COLO829 (cell line): ENCODE data around the gene RAB3B.
"Not testable (repeated sequence)": the region's sequence is repeated elsewhere in the genome, so short reads cannot be mapped to it uniquely, and the experiment has no call there.

ENCODE experiments used
- DNase-seq: peaks from one replicate; pipeline ENCODE4 v3.0.0; 2012; ENCODE audit warnings: low spot score

RAB3B gene

GRCh38 chr1:51988254-51988653, 2.2 kb downstream of the RAB3B start:
- no peak for DNase-seq

- no peak for DNase-seq
These were observed 3.8 kb downstream of the RAB3B start for GRCh38 chr1:51986718-51987117.

- DNase-seq, result no peak
These were observed 8.3 kb downstream of the RAB3B start for GRCh38 chr1:51982161-51982560.

GRCh38 chr1:51981555-51981954, 8.9 kb downstream of the RAB3B start:
- no peak for DNase-seq

- DNase-seq, result no peak
These were observed 12.4 kb downstream of the RAB3B start for GRCh38 chr1:51978099-51978498.

- DNase-seq, result no peak
These were observed 13.5 kb downstream of the RAB3B start for GRCh38 chr1:51976846-51977602.

GRCh38 chr1:51973587-51974474, 16.7 kb downstream of the RAB3B start:
- DNase-seq, result peak; percentile 88

GRCh38 chr1:51969038-51969705, 21.3 kb downstream of the RAB3B start:
- DNase-seq, result no peak

GRCh38 chr1:51968632-51969031, 21.9 kb downstream of the RAB3B start:
- DNase-seq, result no peak

- not testable (repeated sequence) for DNase-seq
These were observed 23.2 kb downstream of the RAB3B start for GRCh38 chr1:51967213-51967791.

GRCh38 chr1:51966559-51966958, 23.9 kb downstream of the RAB3B start:
- DNase-seq, result no peak

- no peak for DNase-seq
These were observed 26.2 kb downstream of the RAB3B start for GRCh38 chr1:51964309-51964696.

- no peak for DNase-seq
These were observed 26.8 kb downstream of the RAB3B start for GRCh38 chr1:51963592-51964308.

GRCh38 chr1:51962486-51963356, 27.8 kb downstream of the RAB3B start:
- no peak for DNase-seq

- DNase-seq, result no peak
These were observed 28.5 kb downstream of the RAB3B start for GRCh38 chr1:51961954-51962353.

GRCh38 chr1:51961231-51961630, 29.3 kb downstream of the RAB3B start:
- DNase-seq, result no peak

GRCh38 chr1:51960262-51960661, 30.2 kb downstream of the RAB3B start:
- no peak for DNase-seq

GRCh38 chr1:51958824-51959223, 31.7 kb downstream of the RAB3B start:
- no peak for DNase-seq

GRCh38 chr1:51957618-51958017, 32.9 kb downstream of the RAB3B start:
- no peak for DNase-seq
